ENCODE data around the gene CAMTA1.

- no peak for TF ChIP-seq POLR2A (IDR thresholded peaks at IDR 0.05)
- TF ChIP-seq, protein P1, sequence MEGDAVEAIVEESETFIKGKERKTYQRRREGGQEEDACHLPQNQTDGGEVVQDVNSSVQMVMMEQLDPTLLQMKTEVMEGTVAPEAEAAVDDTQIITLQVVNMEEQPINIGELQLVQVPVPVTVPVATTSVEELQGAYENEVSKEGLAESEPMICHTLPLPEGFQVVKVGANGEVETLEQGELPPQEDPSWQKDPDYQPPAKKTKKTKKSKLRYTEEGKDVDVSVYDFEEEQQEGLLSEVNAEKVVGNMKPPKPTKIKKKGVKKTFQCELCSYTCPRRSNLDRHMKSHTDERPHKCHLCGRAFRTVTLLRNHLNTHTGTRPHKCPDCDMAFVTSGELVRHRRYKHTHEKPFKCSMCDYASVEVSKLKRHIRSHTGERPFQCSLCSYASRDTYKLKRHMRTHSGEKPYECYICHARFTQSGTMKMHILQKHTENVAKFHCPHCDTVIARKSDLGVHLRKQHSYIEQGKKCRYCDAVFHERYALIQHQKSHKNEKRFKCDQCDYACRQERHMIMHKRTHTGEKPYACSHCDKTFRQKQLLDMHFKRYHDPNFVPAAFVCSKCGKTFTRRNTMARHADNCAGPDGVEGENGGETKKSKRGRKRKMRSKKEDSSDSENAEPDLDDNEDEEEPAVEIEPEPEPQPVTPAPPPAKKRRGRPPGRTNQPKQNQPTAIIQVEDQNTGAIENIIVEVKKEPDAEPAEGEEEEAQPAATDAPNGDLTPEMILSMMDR (IDR thresholded peaks at IDR 0.05), result no peak
These were observed 995.7 kb downstream of the CAMTA1 start for GRCh38 chr1:7780976-7781375.
